Thyroid gland (tissue), 4 donors: ENCODE data around the gene MALAT1.
"Not testable (repeated sequence)": the region's sequence is repeated elsewhere in the genome, so short reads cannot be mapped to it uniquely, and the experiment has no call there.

Experiments
- POLR2A ChIP-seq, 2 donors: fragments of 450-650 bp; IDR thresholded peaks; one replicate each; pipeline ENCODE4 v1.6.1; 2017; ENCODE audit warnings: antibody characterized with exemption in 2 of 2, mild to moderate bottlenecking in 2 of 2, moderate library complexity in 1 of 2
- TF ChIP-seq, protein P1 (sequence below), 6 experiments: fragments of 200-600 bp in 3 of 6; fragments of 450-650 bp in 3 of 6; sonication (generic) in 3 of 6; IDR thresholded peaks; one replicate each; pipeline ENCODE4 v1.5.1; 2016 to 2019; ENCODE audit warnings: antibody characterized with exemption in 6 of 6, mild to moderate bottlenecking in 2 of 6, inconsistent platforms in 1 of 6, moderate library complexity in 1 of 6

DNA sequence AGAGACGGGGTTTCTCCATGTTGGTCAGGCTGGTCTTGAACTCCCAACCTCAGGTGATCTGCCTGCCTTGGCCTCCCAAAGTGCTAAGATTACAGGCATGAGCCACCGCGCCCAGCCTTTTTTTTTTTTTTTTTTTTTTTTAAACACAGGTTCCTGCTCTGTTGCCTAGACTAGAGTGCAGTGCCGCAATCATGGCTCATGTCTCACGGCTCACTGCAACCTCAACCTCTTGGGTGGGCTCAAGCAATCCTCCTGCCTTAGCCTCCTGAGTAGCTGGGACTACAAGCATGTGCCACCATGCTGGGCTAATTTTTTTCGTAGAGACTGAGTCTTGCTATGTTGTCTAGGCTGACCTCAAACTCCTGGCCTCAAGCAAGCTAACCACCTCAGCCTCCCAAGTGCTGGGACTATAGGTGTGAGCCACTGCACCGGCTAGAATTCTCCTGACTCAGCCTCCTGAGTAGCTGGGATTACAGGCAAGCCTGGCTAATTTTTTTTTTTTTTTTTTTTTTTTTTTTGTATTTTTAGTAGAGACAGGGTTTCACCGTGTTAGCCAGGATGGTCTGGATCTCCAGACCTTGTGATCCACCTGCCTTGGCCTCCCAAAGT, 20.2 kb downstream of the MALAT1 start:
- TF ChIP-seq, protein P1, sequence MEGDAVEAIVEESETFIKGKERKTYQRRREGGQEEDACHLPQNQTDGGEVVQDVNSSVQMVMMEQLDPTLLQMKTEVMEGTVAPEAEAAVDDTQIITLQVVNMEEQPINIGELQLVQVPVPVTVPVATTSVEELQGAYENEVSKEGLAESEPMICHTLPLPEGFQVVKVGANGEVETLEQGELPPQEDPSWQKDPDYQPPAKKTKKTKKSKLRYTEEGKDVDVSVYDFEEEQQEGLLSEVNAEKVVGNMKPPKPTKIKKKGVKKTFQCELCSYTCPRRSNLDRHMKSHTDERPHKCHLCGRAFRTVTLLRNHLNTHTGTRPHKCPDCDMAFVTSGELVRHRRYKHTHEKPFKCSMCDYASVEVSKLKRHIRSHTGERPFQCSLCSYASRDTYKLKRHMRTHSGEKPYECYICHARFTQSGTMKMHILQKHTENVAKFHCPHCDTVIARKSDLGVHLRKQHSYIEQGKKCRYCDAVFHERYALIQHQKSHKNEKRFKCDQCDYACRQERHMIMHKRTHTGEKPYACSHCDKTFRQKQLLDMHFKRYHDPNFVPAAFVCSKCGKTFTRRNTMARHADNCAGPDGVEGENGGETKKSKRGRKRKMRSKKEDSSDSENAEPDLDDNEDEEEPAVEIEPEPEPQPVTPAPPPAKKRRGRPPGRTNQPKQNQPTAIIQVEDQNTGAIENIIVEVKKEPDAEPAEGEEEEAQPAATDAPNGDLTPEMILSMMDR (IDR thresholded peaks at IDR 0.05) = not testable (repeated sequence)
- not testable (repeated sequence) for TF ChIP-seq POLR2A (IDR thresholded peaks at IDR 0.05)
